Uterus (tissue), 4 donors: ENCODE data around the gene CNPY1. TPM values are rescaled to one million over a fixed set of nuclear protein-coding genes. Genes with fewer than 3 reads are reported as not detected.

Experiments
- DNase-seq, 2 donors: peaks; one replicate each; pipeline ENCODE4 v3.0.0-alpha.2; 2019 to 2020
- H3K27ac ChIP-seq, 2 donors: fragments of 200-600 bp; sonication (generic); 1 replicate in 1 of 2; 2 replicates in 1 of 2; pipeline ENCODE4 v1.5.1; 2016 to 2018
- H3K27me3 ChIP-seq, 2 donors: fragments of 200-600 bp; sonication (generic); one replicate each; pipeline ENCODE4 v1.5.1; 2018 to 2019; ENCODE audit warnings: control low read depth in 1 of 2
- H3K36me3 ChIP-seq, 2 donors: fragments of 200-600 bp; sonication (generic); one replicate each; pipeline ENCODE4 v1.5.1; 2019; ENCODE audit warnings: control low read depth in 1 of 2
- H3K4me1 ChIP-seq, 2 donors: fragments of 200-600 bp; sonication (generic); one replicate each; pipeline ENCODE4 v1.5.1; 2018 to 2019; ENCODE audit warnings: control low read depth in 1 of 2
- H3K4me3 ChIP-seq, 2 donors: fragments of 200-600 bp; sonication (generic); 1 replicate in 1 of 2; 2 replicates in 1 of 2; pipeline ENCODE4 v1.5.1; 2018 to 2019; ENCODE audit warnings: mild to moderate bottlenecking in 1 of 2
- H3K9me3 ChIP-seq, 2 donors: fragments of 200-600 bp; sonication (generic); one replicate each; pipeline ENCODE4 v1.5.1; 2019; ENCODE audit warnings: control low read depth in 1 of 2
- POLR2A ChIP-seq, 2 donors: fragments of 450-650 bp; IDR thresholded peaks; one replicate each; pipeline ENCODE4 v1.6.1; 2016; ENCODE audit warnings: antibody characterized with exemption in 2 of 2, mild to moderate bottlenecking in 1 of 2, moderate library complexity in 1 of 2
- intact Hi-C: fragments of 100-400 bp; cut with DNase I; formaldehyde crosslinking; loops from one replicate; pipeline ENCODE4 v1.15.1; 2023; ENCODE audit warnings: low total_unique reads
- total RNA-seq, 4 donors: library from RNA; depleted of rRNA in 3 of 4; stranded (reverse); fragments of >200 nt in 3 of 4; gene quantifications; one replicate each; pipeline versions ENCODE4 v1.1.0 to v1.2.4, GENCODE V29; 2014 to 2023
- TF ChIP-seq, protein P1 (sequence below), 4 experiments: fragments of 200-600 bp in 2 of 4; fragments of 450-650 bp in 2 of 4; sonication (generic) in 2 of 4; IDR thresholded peaks; one replicate each; pipeline ENCODE4 v1.5.1; 2016 to 2019; ENCODE audit warnings: antibody characterized with exemption in 4 of 4, mild to moderate bottlenecking in 2 of 4, moderate library complexity in 1 of 4
- donor health status: DM: yes; HTN: yes; CAD: no.

The CNPY1 gene
- total RNA-seq, 4 donors from 2014 or later = not detected

- no peaks in the 10 kb centered on the region for H3K9me3 ChIP-seq
- no peak for DNase-seq
- TF ChIP-seq POLR2A (IDR thresholded peaks at IDR 0.05) = no peak
- TF ChIP-seq, protein P1, sequence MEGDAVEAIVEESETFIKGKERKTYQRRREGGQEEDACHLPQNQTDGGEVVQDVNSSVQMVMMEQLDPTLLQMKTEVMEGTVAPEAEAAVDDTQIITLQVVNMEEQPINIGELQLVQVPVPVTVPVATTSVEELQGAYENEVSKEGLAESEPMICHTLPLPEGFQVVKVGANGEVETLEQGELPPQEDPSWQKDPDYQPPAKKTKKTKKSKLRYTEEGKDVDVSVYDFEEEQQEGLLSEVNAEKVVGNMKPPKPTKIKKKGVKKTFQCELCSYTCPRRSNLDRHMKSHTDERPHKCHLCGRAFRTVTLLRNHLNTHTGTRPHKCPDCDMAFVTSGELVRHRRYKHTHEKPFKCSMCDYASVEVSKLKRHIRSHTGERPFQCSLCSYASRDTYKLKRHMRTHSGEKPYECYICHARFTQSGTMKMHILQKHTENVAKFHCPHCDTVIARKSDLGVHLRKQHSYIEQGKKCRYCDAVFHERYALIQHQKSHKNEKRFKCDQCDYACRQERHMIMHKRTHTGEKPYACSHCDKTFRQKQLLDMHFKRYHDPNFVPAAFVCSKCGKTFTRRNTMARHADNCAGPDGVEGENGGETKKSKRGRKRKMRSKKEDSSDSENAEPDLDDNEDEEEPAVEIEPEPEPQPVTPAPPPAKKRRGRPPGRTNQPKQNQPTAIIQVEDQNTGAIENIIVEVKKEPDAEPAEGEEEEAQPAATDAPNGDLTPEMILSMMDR (IDR thresholded peaks at IDR 0.05) = no peak
- no peaks in the 10 kb centered on the region for H3K4me1 ChIP-seq
- H3K27me3 ChIP-seq = no peaks in the 10 kb centered on the region
- no peak overlapping the region for H3K4me3 ChIP-seq
- H3K36me3 ChIP-seq = no peaks in the 10 kb centered on the region
- H3K27ac ChIP-seq = no peak overlapping the region
- intact Hi-C loops = no loop called here
Observed at GRCh38 chr7:155586843-155587440, 40.6 kb upstream of the CNPY1 start.

DNA sequence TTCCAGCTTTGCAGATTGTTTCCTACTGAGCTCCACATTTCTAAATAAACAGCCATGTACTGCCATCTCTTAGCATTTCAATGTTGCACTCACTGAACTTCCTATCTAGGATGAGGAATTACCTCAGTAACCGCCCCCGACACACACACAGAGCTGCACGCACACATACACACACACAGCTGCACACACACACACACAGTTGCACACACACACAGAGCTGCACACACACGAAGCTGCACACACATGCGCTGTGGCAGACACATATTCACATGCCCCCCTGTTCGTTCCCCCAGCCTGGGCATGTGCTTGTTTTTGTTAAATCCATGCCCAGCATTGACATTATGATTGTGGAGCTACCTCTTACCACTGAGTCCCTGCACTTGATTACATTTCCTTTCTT, 39.6 kb upstream of the CNPY1 start:
- DNase-seq = no peak
- TF ChIP-seq, protein P1 (IDR thresholded peaks at IDR 0.05) = no peak
- TF ChIP-seq POLR2A (IDR thresholded peaks at IDR 0.05) = no peak
- no peaks in the 10 kb centered on the region for H3K36me3 ChIP-seq
- intact Hi-C loops = no loop called here
- H3K4me1 ChIP-seq = no peaks in the 10 kb centered on the region
- no peak overlapping the region for H3K27ac ChIP-seq
- no peaks in the 10 kb centered on the region for H3K9me3 ChIP-seq
- no peak overlapping the region for H3K4me3 ChIP-seq
- no peaks in the 10 kb centered on the region for H3K27me3 ChIP-seq

- intact Hi-C loops = no loop called here
- Histone ChIP-seq H3K4me3 (no peak overlapping the region), H3K9me3 (no peaks in the 10 kb centered on the region)
Observed at GRCh38 chr7:155585532-155585895, 39.2 kb upstream of the CNPY1 start.

GRCh38 chr7:155584763-155585531, 38.6 kb upstream of the CNPY1 start:
- TF ChIP-seq, protein P1 (IDR thresholded peaks at IDR 0.05) = no peak
- TF ChIP-seq POLR2A (IDR thresholded peaks at IDR 0.05) = no peak
- no peaks in the 10 kb centered on the region for H3K4me1 ChIP-seq
- no peaks in the 10 kb centered on the region for H3K36me3 ChIP-seq
- no peak overlapping the region for H3K27ac ChIP-seq
- peak in 1 of 2 donors; percentile 29 for DNase-seq
- no peaks in the 10 kb centered on the region for H3K27me3 ChIP-seq
- no peak overlapping the region for H3K4me3 ChIP-seq
- intact Hi-C loops = no loop called here
- no peaks in the 10 kb centered on the region for H3K9me3 ChIP-seq

More at GRCh38 chr7:155585532-155585895, 39.2 kb upstream of the CNPY1 start:
- TF ChIP-seq, protein P1 (IDR thresholded peaks at IDR 0.05) = no peak
- TF ChIP-seq POLR2A (IDR thresholded peaks at IDR 0.05) = no peak
- H3K4me1 ChIP-seq = no peaks in the 10 kb centered on the region
- H3K36me3 ChIP-seq = no peaks in the 10 kb centered on the region
- no peak overlapping the region for H3K27ac ChIP-seq
- H3K27me3 ChIP-seq = no peaks in the 10 kb centered on the region
- DNase-seq = no peak

GRCh38 chr7:155584261-155584660, 37.9 kb upstream of the CNPY1 start:
- no peak overlapping the region for H3K4me3 ChIP-seq
- intact Hi-C loops = no loop called here
- no peaks in the 10 kb centered on the region for H3K36me3 ChIP-seq
- DNase-seq = no peak
- H3K4me1 ChIP-seq = no peaks in the 10 kb centered on the region
- TF ChIP-seq POLR2A (IDR thresholded peaks at IDR 0.05) = no peak
- TF ChIP-seq, protein P1 (IDR thresholded peaks at IDR 0.05) = no peak
- no peaks in the 10 kb centered on the region for H3K9me3 ChIP-seq
- no peaks in the 10 kb centered on the region for H3K27me3 ChIP-seq
- H3K27ac ChIP-seq = no peak overlapping the region
